Measurements from ENCODE around the gene DLG1. TPM values are rescaled to one million over a fixed set of nuclear protein-coding genes. Genes with fewer than 3 reads are reported as not detected.

Gene DLG1
- total and polyA plus RNA-seq, 2 experiments from 2014 or later, result 54.8 to 128 TPM

DNA sequence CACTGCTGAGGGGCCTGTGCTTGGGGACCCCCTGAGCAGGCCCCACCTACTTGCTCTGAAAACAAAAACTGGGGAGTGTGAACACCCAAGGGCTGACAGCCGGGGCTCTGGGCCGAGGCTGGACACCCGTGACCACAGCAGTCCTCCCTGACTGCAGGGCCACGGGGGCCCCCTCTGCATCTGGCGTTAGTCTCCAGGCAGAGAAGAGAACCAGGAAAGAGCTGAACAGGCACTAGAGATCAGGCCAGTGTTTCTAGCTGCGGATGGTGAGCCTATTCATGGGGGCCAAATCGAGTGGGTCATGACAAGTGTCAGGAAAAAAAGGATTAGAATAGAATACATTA, 285.9 kb downstream of the DLG1 start:
- Histone ChIP-seq H3K36me3 (replicated peaks; ENCODE audit: insufficient read depth, low read depth) (no peaks in the 10 kb centered on the region), H3K79me2 (no peaks in the 10 kb centered on the region), H3K9me3 (ENCODE audit: low read depth) (no peaks in the 10 kb centered on the region), H3K4me3 (no peak overlapping the region), H3K27me3 (no peaks in the 10 kb centered on the region), H3K4me1 (ENCODE audit: insufficient read depth) (no peaks in the 10 kb centered on the region), H3K4me2 (no peak overlapping the region), H3K9me2 (replicated peaks; ENCODE audit: insufficient read depth) (no peaks in the 10 kb centered on the region), H2AFZ (no peak overlapping the region), H4K20me1 (ENCODE audit: insufficient read depth, poor library complexity, severe bottlenecking) (no peaks in the 10 kb centered on the region), H3K27ac (no peak overlapping the region)
- no peak for DNase-seq (ENCODE audit: low spot score)
- WGBS (ENCODE audit: low lambda C conversion rate, missing lambda C conversion rate), result 89% methylated on average over 7 of the region's 7 CpGs
- TF ChIP-seq EZH2phosphoT487 (IDR thresholded peaks at IDR 0.05; ENCODE audit: low read depth, severe bottlenecking, unreplicated experiment) (no peak), EZH2 (IDR thresholded peaks at IDR 0.05; ENCODE audit: borderline replicate concordance) (no peak)
- TF ChIP-seq, protein P1, sequence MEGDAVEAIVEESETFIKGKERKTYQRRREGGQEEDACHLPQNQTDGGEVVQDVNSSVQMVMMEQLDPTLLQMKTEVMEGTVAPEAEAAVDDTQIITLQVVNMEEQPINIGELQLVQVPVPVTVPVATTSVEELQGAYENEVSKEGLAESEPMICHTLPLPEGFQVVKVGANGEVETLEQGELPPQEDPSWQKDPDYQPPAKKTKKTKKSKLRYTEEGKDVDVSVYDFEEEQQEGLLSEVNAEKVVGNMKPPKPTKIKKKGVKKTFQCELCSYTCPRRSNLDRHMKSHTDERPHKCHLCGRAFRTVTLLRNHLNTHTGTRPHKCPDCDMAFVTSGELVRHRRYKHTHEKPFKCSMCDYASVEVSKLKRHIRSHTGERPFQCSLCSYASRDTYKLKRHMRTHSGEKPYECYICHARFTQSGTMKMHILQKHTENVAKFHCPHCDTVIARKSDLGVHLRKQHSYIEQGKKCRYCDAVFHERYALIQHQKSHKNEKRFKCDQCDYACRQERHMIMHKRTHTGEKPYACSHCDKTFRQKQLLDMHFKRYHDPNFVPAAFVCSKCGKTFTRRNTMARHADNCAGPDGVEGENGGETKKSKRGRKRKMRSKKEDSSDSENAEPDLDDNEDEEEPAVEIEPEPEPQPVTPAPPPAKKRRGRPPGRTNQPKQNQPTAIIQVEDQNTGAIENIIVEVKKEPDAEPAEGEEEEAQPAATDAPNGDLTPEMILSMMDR (IDR thresholded peaks at IDR 0.05; ENCODE audit: poor library complexity), result no peak

DNA sequence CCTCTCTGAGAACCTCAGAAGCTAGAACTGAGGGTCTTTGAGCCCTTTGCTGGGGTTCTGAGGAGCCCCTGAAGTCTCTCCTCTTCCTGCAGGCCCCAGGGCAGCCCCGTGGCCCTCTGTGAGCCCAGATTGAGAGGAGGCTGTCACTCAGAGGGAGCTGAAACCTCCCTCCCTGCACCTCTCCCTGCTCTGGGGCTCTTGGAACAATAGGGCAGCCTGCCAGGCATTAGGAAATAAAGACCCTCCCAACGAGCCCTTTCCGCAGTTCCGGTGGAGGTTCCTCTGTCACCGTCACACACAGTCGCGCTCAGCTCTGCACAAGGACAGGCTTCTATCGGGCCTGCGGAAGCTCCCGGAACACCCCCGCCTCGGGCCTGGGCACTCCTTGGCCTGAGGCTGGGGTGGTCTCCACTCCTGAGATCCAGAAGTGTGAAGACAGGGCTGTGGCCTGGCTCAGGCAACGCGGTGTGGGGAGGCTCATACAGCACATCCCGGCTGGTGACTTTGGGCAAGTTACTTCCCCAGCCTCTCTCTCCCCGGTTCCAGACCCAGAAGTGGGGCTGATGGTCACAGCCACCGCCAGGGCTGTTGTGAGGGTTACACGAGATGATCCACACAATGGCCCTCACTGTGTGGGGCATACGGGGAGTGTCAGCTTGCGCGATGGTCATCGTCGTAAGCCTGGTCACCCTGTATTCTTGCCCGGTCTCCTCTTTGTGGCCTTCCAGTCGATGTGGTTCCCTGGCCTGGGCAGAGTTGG, 286.5 kb downstream of the DLG1 start:
- no peaks in the 10 kb centered on the region for H3K9me2 ChIP-seq (replicated peaks; ENCODE audit: insufficient read depth)
- H3K79me2 ChIP-seq, result no peaks in the 10 kb centered on the region
- no peak for DNase-seq (ENCODE audit: low spot score)
- no peak overlapping the region for H2AFZ ChIP-seq
- no peak overlapping the region for H3K27ac ChIP-seq
- no peaks in the 10 kb centered on the region for H4K20me1 ChIP-seq (ENCODE audit: insufficient read depth, poor library complexity, severe bottlenecking)
- no peaks in the 10 kb centered on the region for H3K27me3 ChIP-seq
- H3K4me2 ChIP-seq, result no peak overlapping the region
- H3K9me3 ChIP-seq (ENCODE audit: low read depth), result no peaks in the 10 kb centered on the region
- WGBS (ENCODE audit: low lambda C conversion rate, missing lambda C conversion rate), result 91% methylated on average over 25 of the region's 25 CpGs
- H3K4me1 ChIP-seq (ENCODE audit: insufficient read depth), result no peaks in the 10 kb centered on the region
- no peak for TF ChIP-seq EZH2phosphoT487 (IDR thresholded peaks at IDR 0.05; ENCODE audit: low read depth, severe bottlenecking, unreplicated experiment)
- TF ChIP-seq, protein P1 (IDR thresholded peaks at IDR 0.05; ENCODE audit: poor library complexity), result no peak
- no peaks in the 10 kb centered on the region for H3K36me3 ChIP-seq (replicated peaks; ENCODE audit: insufficient read depth, low read depth)
- no peak overlapping the region for H3K4me3 ChIP-seq

DNA sequence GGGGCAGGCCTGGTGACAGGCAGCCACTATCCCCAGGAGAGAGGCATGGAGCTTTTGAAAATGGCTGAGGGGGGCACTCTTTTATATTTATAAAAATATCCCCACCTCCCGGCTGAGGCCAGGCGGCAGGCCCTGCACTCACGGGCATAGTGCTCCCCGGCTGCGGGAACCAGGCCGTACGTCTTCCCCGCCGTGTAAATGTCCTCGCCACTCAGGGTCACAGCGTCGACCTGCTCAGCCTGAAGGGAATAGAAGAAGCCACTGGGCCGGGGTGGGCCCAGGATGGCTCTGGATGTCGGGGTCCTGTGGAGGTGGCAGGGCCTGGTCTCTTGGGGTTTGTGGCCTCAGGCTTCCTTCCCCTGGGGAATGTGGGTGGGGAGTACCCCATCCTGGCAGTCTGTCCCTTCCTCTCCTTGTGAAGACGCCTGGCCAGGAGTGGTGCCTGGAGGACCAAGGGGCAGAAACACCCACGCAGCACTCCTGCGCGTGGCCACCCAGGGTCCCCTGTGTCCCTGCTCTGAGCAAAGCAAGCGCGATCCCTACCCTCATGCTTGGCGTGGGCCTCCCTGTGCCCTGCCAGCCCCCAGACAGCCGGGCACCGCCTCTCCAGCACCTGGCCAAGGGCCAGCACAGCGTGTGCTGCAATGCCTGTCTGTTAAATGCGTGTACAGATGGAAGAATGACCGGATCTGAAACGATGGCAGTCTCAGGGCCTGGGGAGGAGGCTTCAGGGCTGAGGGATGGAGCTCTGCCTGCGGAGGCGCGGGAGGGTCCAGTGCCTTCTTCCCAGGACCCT, 287.7 kb downstream of the DLG1 start:
- H3K4me2 ChIP-seq, result no peak overlapping the region
- no peak for TF ChIP-seq EZH2 (IDR thresholded peaks at IDR 0.05; ENCODE audit: borderline replicate concordance)
- TF ChIP-seq EZH2phosphoT487 (IDR thresholded peaks at IDR 0.05; ENCODE audit: low read depth, severe bottlenecking, unreplicated experiment), result no peak
- TF ChIP-seq, protein P1 (IDR thresholded peaks at IDR 0.05; ENCODE audit: poor library complexity), result no peak
- no peaks in the 10 kb centered on the region for H3K79me2 ChIP-seq
- no peaks in the 10 kb centered on the region for H3K4me1 ChIP-seq (ENCODE audit: insufficient read depth)
- no peak overlapping the region for H3K4me3 ChIP-seq
- no peaks in the 10 kb centered on the region for H4K20me1 ChIP-seq (ENCODE audit: insufficient read depth, poor library complexity, severe bottlenecking)
- DNase-seq (ENCODE audit: low spot score), result no peak
- 87% methylated on average over 30 of the region's 30 CpGs for WGBS (ENCODE audit: low lambda C conversion rate, missing lambda C conversion rate)
- H3K9me3 ChIP-seq (ENCODE audit: low read depth), result no peaks in the 10 kb centered on the region
- H3K36me3 ChIP-seq (replicated peaks; ENCODE audit: insufficient read depth, low read depth), result no peaks in the 10 kb centered on the region
- no peak overlapping the region for H3K27ac ChIP-seq
- H3K27me3 ChIP-seq, result no peaks in the 10 kb centered on the region
- H3K9me2 ChIP-seq (replicated peaks; ENCODE audit: insufficient read depth), result no peaks in the 10 kb centered on the region
- no peak overlapping the region for H2AFZ ChIP-seq
